ENCODE measurements around the gene FBXW7.
A peak's percentile ranks its signal among the peaks of the same experiment; 100 is the strongest.
"Not testable (repeated sequence)": the region's sequence is repeated elsewhere in the genome, so short reads cannot be mapped to it uniquely, and the experiment has no call there.

FBXW7 gene

DNA sequence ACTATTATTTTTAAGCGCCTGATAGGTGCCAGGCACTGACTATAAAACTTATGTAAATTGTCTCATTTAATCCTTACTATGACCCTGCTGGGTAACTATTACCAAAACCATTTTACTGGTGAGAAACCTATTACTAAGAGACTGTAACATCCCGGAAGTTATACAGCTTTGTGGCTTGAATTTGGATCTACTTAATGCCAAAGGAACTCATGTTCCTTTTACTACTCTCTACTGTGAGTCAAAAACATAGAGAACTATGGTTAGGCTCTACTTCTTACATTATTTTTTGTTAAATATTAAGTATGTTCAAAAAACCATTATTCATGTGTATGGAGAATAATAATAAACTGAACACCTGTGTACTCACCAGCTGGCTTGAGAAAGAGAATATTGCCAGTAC is 14.8 kb upstream of the FBXW7 start:
- not testable (repeated sequence) for H3K4me3 ChIP-seq (ENCODE audit: low read depth, low read length)

DNA sequence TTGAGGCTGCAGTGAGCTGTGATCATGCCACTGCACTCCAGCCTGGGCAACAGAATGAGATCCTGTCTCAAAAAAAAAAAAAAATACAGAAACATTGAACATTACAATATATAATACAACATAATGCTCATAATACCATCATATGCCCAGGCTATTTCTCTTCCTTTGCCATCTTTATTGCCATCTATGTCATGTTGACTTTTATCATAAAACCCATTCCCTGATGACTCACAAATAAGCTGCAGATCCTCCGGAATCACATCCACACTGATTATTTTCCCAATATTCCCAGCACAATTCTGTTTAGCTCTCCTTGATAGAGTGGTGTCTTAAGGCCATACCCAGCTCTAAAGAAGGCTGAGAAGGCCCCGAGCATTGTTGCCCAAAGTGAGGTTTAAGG is 9.2 kb upstream of the FBXW7 start:
- H3K4me3 ChIP-seq (ENCODE audit: low read depth, low read length) = no peak overlapping the region

DNA sequence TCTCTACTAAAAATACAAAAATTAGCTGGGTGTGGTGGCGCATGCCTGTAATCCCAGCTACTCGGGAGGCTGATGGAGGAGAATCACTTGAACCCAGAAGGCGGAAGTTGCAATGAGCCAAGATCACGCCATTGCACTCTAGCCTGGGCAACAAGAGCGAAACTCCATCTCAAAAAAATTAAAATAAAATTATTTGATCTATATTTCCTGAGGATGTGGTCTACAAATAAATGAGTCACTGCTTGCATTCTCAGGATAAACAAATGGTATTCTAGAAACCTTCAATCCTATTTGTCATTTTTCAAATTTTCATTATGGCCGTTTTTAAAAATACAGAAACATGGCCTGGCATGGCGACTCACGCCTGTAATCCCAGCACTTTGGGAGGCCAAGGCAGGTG is 8.6 kb upstream of the FBXW7 start:
- not testable (repeated sequence) for H3K4me3 ChIP-seq (ENCODE audit: low read depth, low read length)

DNA sequence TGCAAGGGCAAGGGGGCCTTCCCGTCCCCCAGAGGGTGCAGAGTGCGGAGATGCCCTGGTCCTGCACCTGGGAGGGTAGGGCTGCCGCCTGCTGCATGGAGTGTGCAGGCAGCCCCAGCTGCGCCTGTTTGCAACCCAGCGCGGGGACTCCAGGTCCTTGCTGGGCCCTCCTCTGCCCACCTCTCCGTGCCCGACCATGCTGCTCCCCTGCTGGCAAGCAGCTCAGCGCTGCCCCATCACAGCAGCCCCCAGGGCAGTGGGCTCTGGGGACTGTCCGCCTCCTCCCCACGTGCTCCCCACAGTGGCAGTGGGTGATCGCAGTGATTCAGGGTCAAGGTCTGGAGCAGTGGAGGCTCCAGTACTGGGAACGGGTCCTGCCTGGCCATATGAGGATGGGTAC is 5.0 kb upstream of the FBXW7 start:
- no peak overlapping the region for H3K4me3 ChIP-seq (ENCODE audit: low read depth, low read length)

DNA sequence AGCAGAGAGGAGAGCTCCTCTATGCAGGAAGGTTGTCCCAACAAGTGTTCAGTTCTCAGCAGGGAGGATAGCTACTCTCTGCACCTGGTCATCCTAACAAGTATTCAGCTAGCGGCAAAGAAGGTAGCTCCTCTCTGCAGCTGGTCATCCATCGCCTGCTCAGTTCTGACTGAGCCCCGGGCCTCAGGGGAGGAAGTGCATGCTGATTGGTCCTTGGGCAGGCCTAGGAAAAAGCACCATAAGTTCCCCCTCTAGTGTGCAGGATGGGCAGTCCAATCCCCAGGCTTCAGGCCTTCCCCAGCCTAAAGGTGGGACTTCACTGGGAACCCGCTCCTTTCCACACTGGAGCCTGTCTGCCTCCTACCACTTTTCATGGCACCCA is 4.4 kb upstream of the FBXW7 start:
- H3K4me3 ChIP-seq (ENCODE audit: low read depth, low read length) = no peak overlapping the region

DNA sequence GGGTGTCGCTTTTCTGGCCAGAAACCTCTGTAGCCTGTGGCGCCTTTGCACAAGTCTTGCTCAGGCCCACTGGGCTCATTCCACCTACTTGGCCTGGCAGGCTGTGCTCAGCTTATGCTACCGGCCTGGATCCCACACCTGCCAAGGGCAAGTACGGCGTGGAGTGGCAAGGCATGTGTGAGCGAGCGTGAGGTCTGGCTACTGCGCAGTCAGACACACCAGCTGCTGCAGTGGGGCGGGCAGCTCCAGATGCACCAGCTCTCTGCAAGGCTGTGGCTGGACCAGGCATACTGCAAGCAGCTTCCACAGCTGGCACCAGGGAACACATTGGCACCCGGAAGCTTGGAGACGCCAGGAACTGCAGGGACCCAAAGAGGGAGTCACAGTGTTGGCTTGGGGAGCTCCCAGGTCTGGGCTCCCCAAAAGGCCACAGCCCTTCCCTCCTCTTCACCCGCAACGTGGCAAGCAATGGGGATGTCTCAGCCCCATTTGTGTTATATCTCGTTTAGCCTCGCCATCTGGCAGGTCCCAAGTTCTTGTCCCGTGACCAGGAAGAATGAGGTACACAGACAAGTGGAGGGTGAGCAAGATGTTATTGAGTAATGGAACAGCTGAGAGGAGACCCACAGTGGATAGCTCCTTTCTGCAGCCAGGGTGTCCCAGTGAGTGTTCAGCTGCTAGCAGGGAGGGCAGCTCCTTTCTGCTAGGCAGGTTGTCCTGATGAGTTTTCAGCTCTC is 3.8 kb upstream of the FBXW7 start:
- no peak overlapping the region for H3K4me3 ChIP-seq (ENCODE audit: low read depth, low read length)

DNA sequence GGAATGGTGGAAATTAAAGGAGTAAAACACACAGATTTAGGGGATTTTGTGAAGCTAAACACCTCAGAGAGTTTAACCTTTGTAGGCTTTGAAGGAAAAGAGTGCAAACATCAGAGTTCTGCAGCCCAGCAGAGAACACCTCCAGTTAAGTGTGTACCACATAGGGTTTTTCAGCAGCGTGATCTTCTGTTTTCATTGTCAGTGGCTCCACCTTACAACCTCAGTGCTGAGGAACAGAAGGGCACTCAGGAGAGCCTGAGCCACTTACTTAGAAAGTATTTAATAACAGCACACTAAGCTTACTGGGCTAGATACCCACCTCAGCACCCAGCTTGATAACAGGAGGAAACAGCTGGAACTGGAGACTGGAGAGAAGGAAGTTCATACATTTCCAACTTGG is 2.0 kb upstream of the FBXW7 start:
- no peak overlapping the region for H3K4me3 ChIP-seq (ENCODE audit: low read depth, low read length)

DNA sequence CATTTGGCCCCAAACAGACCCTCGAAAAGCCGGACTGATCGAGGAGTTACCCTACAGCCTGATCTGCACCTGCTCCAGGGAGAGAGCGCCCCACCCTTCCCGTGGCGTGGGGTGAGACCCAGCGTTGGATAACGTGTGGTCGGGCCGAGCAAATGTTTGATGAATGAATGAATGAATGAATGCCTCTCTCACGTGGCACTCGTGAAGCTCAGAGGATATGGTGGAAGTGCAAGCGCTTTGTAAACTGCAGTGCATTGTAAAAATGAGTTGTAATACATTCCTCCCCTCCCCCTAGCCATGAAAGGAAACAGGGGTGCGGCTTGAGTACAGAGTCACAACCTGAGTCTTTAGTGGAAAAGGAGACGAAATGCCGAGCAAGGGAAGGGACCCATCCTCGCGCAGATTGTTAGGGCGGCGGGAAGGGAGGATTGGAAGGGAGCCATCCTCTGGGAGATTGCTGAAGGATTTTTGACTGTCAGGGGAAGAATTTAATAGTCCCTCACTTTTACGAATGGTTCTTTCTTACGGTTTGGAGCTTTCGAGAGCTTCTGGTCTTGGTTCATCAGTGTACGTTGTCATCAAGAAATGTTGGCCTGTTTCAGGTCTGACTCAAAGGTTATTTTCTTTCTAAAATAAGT is 772 bp upstream of the FBXW7 start:
- peak overlapping the region; percentile 78 for H3K4me3 ChIP-seq (ENCODE audit: low read depth, low read length)

DNA sequence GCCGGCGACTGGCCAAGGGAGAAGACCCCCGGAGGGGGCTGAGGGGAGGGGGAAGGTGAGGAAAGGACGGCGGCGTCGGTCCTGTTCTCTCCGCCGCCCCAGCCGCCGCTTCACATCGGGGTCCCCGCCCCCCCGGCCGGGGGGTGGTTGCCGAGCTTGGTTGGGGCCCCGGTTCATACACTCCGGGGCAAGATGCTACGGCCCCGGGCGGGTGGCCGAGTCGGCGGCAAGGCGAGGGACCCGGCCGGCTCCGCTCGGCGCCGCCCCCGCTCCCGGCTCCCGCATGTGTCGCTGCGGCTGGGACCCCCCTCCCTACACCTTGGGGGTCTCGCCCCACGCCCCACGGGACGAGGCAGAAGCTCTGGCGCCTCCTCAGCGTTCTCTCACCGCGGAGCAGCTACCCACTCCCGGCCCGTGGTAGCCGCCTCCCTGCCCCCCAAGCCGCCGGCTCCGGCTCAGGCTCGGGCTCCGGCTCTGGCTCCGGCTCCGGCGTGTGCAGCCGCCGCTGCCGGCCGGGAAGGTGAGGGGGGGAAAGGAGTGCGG is 461 bp downstream of the FBXW7 start:
- H3K4me3 ChIP-seq (ENCODE audit: low read depth, low read length) = peak overlapping the region; percentile 80

DNA sequence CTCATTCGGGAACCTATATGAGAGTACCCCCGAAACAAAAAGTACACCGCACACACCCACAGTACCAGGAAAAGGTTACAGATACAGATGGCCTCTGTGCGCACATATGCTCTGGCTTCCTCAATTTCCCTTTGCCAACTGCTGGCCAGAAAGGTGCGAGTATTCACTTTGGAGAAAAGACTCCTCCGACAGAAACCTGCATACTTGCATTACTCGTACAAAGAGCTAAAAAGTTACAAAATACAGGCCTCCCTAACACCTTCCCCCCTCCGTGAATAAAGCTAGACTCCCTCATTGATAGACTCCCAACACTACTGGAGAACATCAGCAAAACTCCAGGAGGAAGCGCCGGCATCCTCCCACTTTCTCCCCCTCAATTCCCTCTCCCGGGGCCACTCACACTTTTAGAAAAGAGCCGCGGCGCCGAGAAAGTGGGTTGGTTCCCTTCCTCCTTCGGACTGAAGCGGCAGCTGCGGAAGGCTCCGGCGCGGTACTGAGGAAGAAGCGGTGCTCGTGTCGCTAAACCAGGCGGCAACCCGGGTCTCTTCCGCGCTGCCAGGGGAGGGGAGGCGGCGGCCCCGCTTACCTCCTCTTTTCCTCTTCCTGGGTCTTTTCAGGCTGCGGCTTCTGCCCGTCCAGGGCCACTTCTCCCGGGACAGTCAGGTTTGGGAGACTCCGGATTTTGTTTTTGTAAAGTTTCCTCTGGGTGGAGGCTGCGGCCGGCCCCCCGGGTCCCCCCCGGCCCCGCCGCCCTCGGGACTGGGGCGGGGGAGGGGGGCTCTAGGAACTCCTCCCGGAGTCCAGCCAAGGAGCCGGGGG is 1.1 kb downstream of the FBXW7 start:
- peak overlapping the region; percentile 80 for H3K4me3 ChIP-seq (ENCODE audit: low read depth, low read length)

DNA sequence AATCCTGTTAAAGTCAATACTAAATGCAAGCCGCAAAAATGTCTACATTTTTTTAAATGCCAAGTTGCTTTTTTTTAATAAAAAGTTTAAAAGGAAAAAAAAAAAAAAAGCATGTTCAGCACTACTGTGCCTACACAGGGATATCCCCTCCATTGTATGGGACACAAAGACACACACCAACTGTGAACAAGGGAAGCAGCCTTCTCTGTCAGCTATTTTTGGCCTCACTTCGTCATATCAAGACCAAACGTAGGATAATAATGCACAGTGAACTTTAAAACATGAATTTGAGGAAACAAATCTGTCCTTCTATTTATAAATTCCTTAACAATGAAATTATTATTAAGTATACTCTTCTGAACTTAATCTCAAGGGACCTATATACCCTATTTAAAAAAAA is 4.4 kb downstream of the FBXW7 start:
- no peak overlapping the region for H3K4me3 ChIP-seq (ENCODE audit: low read depth, low read length)

DNA sequence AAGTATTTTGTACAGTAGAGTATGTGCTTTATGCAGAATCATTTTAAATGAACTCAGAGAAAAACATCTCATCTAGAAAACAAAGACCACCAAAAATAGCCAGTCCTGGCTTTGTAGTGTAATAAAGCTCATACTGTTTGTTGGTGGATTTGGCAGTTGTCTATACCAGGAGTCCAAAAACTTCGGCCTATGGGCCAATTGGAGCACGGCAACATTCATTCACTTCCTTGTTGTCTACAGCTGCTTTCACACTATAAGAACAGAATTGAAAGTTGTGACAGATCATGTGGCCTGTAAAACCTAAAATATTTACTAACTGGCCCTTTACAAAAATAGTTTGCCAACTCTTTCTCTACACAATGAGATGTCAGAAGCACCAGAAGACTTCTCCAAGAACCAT is 5.3 kb downstream of the FBXW7 start:
- H3K4me3 ChIP-seq (ENCODE audit: low read depth, low read length) = no peak overlapping the region

DNA sequence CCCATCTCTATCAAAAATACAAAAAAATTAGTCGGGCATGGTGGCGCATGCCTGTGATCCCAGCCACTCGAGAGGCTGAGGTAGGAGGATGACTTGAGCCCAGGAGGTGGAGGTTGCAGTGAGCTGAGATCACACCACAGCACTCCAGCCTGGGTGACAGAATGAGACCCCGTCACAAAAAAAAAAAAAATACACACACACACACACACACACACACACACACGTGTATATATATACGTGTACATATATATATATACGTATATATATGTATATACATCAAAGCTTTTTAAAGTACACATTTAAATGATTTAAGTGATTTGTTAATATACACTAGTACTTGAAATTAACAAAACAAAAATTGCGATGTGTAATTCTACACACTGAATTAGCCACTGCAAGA is 6.0 kb downstream of the FBXW7 start:
- no peak overlapping the region for H3K4me3 ChIP-seq (ENCODE audit: low read depth, low read length)

DNA sequence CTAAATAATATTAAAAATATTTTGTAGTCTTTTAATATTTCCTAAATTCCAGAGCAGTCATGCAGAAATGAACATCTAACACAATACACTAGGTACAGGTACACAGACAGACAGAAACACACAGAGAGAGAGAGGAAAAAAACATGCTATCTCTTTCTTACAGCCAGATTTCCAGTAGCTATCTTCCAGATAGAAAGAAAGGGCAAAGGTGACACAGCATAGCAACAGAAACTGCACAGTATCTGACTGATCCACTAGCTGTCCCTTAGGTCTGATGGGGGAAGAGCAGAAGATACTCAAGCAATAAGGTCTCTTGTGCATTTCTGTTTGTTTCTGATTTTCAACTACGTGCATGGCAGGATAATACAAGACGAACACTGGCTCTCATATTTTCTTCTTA is 7.8 kb downstream of the FBXW7 start:
- H3K4me3 ChIP-seq (ENCODE audit: low read depth, low read length) = no peak overlapping the region

DNA sequence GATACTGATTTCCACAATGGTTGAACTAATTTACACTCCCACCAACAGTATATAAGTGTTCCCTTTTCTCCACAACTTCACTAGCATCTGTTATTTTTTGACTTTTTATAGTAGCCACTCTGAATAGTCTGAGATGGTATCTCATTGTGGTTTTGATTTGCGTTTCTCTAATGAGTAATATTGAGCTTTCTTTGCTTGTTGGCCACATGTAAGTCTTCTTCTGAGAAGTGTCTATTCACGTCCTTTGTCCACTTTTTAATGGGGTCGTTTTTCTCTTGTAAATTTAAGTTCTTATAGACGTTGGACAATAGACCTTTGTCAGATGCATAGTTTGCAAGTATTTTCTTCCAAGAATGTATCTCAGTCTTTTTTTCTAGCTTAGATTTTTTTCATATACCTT is 10.0 kb downstream of the FBXW7 start:
- no peak overlapping the region for H3K4me3 ChIP-seq (ENCODE audit: low read depth, low read length)

DNA sequence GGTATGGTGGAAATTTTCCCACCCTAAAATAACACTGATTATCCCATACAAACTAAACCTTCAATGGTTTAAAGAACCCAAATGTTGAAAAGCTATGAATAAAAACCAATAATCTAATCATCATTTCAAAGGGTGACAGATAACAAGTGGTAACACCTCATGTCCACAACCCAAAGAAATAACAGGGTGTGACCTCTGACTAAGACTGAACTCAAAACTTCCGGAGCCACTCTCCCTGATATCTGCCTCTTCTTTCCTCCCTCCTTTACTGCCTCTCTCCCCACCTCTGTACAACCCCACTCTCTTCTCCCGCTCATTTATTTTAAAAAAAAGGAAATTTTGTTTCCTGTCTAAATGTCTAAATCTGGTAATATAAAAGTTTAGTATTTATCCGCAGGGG is 11.5 kb downstream of the FBXW7 start:
- no peak overlapping the region for H3K4me3 ChIP-seq (ENCODE audit: low read depth, low read length)

DNA sequence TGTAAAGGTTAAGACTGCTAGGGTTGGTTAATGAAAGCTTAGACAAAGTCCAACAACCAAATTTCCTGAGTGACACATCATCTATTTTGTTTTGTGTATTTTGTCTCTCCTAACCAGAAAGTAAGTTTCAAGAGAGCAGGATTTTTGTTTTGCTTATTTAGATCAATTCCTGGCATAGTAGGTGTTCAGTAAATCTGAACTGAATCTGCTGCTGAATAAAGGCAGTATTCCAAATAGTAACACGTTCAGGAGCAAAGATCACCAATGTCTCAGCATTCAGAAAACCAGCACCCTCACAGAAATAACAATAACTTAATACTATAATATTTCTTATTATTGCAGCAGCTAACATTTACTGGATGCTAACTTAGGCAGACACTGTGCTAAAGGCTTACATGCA is 12.2 kb downstream of the FBXW7 start:
- H3K4me3 ChIP-seq (ENCODE audit: low read depth, low read length) = no peak overlapping the region

DNA sequence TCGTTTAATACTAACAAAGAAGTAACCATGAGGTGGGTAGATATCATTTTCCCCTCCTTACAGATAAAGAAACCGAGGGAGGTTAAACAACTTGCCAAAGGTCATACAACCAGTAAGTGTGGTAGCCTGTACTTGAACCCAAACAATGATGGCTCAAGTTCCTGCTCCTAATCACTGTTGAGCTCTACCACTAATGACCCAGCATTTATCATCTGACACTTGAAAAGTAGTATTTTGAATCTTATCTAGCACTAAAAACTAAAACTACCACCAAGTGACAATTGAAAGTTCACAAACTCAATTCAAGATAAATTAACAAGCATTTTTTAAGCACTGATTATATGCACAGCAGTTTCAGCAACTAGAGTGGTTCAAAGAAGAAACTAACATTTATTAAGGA is 13.1 kb downstream of the FBXW7 start:
- no peak overlapping the region for H3K4me3 ChIP-seq (ENCODE audit: low read depth, low read length)

DNA sequence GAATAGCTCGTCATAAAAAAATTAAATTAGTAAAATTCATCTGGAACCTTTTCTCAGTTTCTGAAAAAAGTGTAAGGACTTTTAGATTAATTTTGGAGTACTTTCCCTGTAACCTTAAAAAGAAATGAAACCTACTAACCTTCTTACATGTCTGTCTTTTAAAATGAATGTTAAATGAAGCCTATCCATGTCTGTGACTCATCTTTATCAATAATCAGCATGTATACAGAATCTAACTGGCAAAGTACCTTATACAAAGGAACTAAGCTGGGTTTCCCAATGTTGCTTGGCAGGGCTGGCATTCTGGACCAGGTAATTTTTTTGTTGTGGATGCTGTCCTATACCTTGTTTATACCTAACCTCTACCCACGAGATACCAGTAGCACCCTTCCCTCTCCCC is 13.6 kb downstream of the FBXW7 start:
- H3K4me3 ChIP-seq (ENCODE audit: low read depth, low read length) = no peak overlapping the region

DNA sequence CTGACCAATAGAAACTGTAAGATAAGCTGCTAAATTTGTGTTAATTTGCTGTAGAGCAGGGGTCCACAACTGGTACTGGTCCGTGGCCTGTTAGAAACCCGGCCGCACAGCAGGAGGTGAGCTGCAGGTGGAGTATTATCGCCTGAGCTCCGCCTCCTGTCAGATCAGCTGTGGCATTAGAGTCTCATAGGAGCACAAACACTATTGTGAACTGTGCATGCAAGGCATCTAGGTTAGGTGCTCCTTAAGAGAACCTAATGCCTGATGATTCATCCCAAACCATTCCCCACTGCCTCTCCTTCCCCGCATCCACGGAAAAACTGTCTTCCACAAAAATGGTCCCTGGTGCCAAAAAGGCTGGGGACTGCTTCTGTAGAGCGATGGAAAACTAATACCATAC is 19.7 kb downstream of the FBXW7 start:
- no peak overlapping the region for H3K4me3 ChIP-seq (ENCODE audit: low read depth, low read length)

DNA sequence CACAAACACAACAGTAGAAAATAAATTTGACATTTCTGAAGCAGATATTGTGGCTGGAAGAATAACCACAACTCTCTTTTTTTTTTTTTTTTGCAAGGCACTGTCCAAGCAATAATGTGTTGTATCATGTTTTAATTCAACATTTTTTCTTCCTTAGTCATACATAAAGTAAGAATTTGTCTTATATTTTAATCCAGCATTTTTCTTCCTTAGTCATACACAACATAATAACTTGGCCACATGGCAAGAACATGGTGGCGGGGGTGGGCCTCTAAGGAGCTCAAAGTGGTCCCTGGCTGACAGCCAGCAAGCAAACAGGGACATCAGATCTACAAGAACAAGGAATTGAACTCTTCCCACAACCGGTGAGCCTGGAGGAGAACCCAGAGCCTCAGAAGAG is 20.2 kb downstream of the FBXW7 start:
- H3K4me3 ChIP-seq (ENCODE audit: low read depth, low read length) = no peak overlapping the region

DNA sequence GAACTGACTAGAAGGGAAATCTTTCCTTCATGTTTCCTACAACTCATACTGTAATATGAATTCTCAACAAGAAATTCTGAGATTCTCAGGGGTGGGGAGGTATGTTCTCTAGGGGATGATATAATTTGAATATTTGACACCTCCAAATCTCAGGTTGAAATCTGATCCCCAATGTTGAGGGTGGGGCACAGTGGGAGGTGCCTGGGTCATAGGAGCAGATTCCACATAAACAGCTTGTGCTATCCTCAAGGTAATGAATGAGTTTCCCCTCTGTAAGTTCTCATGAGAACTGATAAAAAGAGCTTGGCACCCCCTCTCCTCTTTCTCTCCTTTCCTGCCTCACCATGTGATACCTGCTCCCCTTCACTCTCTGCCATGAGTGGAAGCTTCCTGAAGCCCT is 21.5 kb downstream of the FBXW7 start:
- H3K4me3 ChIP-seq (ENCODE audit: low read depth, low read length) = no peak overlapping the region
